Peyer's patch (tissue), 4 donors: ENCODE measurements around the gene ZNF367.

ENCODE experiments used
- CTCF ChIP-seq, 6 experiments: fragments of 450-650 bp in 4 of 6; fragments of 200-600 bp in 2 of 6; sonication (generic) in 1 of 6; IDR thresholded peaks; one replicate each; pipeline ENCODE4 v1.5.1; 2017 to 2019; ENCODE audit warnings: antibody characterized with exemption in 6 of 6, mild to moderate bottlenecking in 3 of 6, moderate library complexity in 1 of 6
- POLR2A ChIP-seq, 2 donors: fragments of 450-650 bp; IDR thresholded peaks; one replicate each; pipeline ENCODE4 v1.5.1; 2017; ENCODE audit warnings: antibody characterized with exemption in 2 of 2, mild to moderate bottlenecking in 2 of 2, moderate library complexity in 2 of 2

- TF ChIP-seq CTCF (IDR thresholded peaks at IDR 0.05) (no peak), POLR2A (IDR thresholded peaks at IDR 0.05) (no peak)
Measured at GRCh38 chr9:96440671-96441199, 22.6 kb upstream of the ZNF367 start.
